A549 treated with GW870086 at 1 μM for 4 hours (cell line): ENCODE results near the gene DMRTC1. TPM values are rescaled to one million over a fixed set of nuclear protein-coding genes. Genes with fewer than 3 reads are reported as not detected.

Experiments used
- total RNA-seq: library from RNA; stranded (reverse); fragments of 200-300 nt; extraction: Qiagen RNA extraction; gene quantifications from 5 replicates; pipeline ENCODE4 v1.2.3, GENCODE V29; 2022; ENCODE audit warnings: low read depth

The DMRTC1 gene
- not detected in 5 replicates for total RNA-seq

DNA sequence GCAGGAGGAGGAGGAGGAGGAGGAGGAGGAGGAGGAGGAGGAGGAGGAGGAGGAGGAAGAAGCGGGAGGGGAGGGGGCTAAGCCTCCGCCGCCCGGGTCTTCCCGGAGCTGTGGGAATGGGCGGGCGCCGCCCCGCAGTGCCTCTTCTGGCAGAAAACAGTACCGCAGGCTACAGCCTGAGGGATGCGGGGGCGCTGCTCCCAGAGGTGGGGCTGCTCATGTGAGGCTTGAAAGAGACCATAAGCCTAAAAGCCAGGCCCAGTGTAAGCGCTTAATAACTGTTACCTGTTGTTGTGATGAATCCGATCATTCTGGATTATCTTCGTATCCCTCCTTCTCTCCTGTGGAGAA lies at the start of gene DMRTC1:
TSS of gene DMRTC1 (minus strand) at position 19 of the 351 bp plus-strand sequence. CDS start 68,143 bp downstream, outside the sequence.

DNA sequence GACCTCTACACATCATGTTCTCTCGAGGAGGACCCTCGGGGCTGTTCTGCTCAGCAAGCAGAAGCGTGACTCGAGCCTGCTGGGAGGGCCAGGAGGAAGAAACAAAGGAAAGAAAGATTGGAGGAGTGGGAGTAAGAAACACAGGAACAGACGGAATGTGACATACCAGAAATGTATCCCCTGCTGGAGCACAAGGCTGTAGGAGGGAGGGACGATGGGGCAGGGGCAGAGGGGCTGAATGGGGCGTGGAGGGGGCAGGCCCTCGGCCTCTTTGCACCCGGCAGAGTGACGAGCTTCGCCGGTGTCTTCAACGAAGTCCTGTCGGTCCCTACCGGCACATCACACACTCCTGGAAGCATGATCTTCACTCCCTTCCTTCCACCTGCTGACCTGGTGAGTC lies 5.7 kb downstream of the DMRTC1 start, which contains the start of gene FAM236A:
TSS of gene FAM236A (plus strand) at position 301 of the 400 bp plus-strand sequence. CDS start at position 358, 57 bp downstream.

DNA sequence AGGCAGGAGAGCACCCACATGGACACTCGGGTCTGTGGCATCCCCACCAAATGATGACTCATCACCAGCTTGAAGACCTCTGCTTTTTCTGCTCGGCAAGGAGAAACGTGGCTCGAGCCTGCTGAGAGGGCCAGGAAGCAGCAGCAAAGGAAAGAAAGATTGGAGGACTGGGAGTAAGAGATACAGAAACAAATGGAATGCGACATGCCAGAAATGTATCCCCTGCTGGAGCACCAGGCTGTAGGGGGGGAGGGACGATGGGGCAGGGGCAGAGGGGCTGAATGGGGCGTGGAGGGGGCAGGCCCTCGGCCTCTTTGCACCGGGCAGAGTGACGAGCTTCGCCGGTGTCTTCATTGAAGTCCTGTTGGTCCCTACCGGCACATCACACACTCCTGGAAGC lies 31.3 kb downstream of the DMRTC1 start, which contains the start of gene FAM236C:
TSS of gene FAM236C (plus strand) at position 301 of the 400 bp plus-strand sequence. CDS start 100 bp downstream, outside the sequence.

Other genes with a start within 250 kb of the DMRTC1 start
- 22.3 to 28.5 TPM (median 25.2 TPM) in 5 replicates for gene PHKA1, start 229.5 kb downstream of the DMRTC1 start, total RNA-seq
- gene DMRTC1B, start 166.9 kb downstream of the DMRTC1 start, total RNA-seq: not detected in 5 replicates
- gene FAM236B, start 161.2 kb downstream of the DMRTC1 start, total RNA-seq: not detected in 5 replicates
- gene FAM236D, start 135.6 kb downstream of the DMRTC1 start, total RNA-seq: not detected in 5 replicates
- not detected in 5 replicates for gene FAM236C, start 31.2 kb downstream of the DMRTC1 start, total RNA-seq
- gene FAM236A, start 5.6 kb downstream of the DMRTC1 start, total RNA-seq: not detected in 5 replicates
- gene PABPC1L2B, start 59.1 kb upstream of the DMRTC1 start, total RNA-seq: not detected in 5 replicates
- gene PABPC1L2A, start 135.7 kb upstream of the DMRTC1 start, total RNA-seq: not detected in 5 replicates